ENCODE data around the gene RB1. TPM values are rescaled to one million over a fixed set of nuclear protein-coding genes. Genes with fewer than 3 reads are reported as not detected.

The RB1 gene
- total RNA-seq, 1 donor from 2014 or later = 10.6 TPM

DNA sequence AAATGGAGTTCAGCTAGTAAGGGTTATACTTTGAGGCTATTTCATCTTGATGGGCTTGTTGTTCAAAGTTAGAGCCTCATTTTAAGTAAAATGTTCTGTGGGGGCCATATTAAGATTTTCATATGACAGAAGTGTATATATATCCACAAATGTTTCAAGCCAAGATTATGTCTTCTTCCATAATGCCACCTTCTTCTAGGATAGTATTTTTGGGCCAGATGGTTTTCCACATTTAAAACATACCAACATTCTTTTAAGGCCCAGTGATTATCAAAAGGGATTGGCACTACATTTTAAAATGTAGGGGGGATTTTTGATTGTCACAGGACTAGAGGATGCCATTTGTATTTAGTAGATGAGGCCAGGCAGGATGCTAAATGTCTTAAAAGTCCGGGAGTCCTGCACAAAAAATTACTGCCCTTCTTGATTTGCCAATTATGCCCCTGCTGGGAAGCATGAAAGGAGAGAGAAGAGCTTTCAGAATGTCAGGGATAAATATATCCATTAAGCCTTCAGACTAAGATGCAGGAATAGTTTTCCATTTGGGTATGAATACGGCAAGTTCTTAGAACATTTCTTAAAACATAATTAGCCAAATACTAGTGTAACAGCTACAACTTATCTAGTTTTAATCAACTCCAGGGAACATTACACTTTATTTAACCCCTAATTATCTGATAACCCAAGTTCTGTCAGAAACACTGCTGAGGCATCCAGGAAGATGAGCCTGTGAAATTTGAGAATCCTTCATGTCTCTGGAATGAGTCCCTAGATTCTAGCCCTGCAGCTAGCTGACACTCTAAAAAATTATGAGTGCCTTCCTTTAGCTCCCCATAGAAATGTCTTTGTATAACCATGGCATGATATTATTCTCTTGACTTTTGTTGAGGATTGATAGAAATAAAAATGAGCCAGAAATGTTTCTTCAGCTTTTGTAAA is 36.6 kb upstream of the RB1 start:
- no peak overlapping the region for H3K27ac ChIP-seq
- H3K4me1 ChIP-seq = no peaks in the 10 kb centered on the region
- TF ChIP-seq, protein P1, sequence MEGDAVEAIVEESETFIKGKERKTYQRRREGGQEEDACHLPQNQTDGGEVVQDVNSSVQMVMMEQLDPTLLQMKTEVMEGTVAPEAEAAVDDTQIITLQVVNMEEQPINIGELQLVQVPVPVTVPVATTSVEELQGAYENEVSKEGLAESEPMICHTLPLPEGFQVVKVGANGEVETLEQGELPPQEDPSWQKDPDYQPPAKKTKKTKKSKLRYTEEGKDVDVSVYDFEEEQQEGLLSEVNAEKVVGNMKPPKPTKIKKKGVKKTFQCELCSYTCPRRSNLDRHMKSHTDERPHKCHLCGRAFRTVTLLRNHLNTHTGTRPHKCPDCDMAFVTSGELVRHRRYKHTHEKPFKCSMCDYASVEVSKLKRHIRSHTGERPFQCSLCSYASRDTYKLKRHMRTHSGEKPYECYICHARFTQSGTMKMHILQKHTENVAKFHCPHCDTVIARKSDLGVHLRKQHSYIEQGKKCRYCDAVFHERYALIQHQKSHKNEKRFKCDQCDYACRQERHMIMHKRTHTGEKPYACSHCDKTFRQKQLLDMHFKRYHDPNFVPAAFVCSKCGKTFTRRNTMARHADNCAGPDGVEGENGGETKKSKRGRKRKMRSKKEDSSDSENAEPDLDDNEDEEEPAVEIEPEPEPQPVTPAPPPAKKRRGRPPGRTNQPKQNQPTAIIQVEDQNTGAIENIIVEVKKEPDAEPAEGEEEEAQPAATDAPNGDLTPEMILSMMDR (IDR thresholded peaks at IDR 0.05) = no peak
- intact Hi-C loops (cut with DNase I) = no loop called here
- H3K9me3 ChIP-seq = no peaks in the 10 kb centered on the region
- H3K4me3 ChIP-seq = no peak overlapping the region
- peaks cover 20 to 22% of the 10 kb centered on the region in 2 donors for H3K36me3 ChIP-seq
- no peaks in the 10 kb centered on the region for H3K27me3 ChIP-seq
- DNase-seq (ENCODE audit: low spot score in 2 of 2) = no peak

DNA sequence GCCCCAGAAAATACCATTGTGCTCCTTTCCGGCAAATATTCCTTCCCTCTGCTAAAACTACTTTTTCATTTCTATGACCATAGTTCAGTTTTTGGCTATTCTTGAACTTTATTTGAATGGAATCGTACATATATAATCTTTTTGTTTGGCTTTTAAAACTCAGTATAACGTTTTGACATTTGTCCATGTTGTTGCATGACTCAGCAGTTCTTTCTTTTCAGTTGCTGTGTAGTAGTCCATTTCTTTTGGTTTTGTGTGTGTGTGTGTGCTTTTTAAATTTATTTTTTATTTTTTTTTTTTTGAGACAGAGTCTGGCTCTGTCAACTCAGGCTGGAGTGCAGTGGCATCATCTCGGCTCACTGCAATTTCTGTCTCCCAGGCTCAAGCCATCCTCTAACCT is 35.5 kb upstream of the RB1 start:
- H3K4me3 ChIP-seq = no peak overlapping the region
- H3K9me3 ChIP-seq = no peaks in the 10 kb centered on the region
- intact Hi-C loops (cut with DNase I) = no loop called here
- TF ChIP-seq, protein P1 (IDR thresholded peaks at IDR 0.05) = no peak
- no peak overlapping the region for H3K27ac ChIP-seq
- DNase-seq (ENCODE audit: low spot score in 2 of 2) = no peak
- H3K4me1 ChIP-seq = no peaks in the 10 kb centered on the region
- H3K27me3 ChIP-seq = no peaks in the 10 kb centered on the region
- H3K36me3 ChIP-seq = peaks cover 10 to 13% of the 10 kb centered on the region in 2 donors

DNA sequence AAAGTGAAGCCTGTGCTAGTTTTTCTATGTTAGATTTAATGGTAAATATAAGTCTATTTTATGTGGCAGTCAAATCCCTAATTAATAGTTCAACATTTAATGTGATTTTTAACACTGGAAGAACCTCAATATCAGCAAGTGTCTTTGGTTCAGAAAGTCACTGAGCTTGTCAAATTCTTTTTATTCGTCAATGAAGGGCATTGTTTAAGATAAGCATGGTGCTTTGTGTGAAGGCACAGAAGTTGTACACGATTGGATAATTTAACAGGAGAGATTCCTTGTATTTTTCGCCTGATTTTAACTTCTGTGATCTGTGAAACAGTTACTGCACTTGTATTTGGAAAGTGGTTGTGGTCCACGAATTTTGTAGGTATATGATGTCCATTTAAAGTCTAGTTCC is 30.2 kb upstream of the RB1 start:
- TF ChIP-seq, protein P1 (IDR thresholded peaks at IDR 0.05) = no peak
- no peaks in the 10 kb centered on the region for H3K27me3 ChIP-seq
- no peaks in the 10 kb centered on the region for H3K9me3 ChIP-seq
- H3K36me3 ChIP-seq = no peaks in the 10 kb centered on the region
- H3K4me3 ChIP-seq = no peak overlapping the region
- no peaks in the 10 kb centered on the region for H3K4me1 ChIP-seq
- H3K27ac ChIP-seq = no peak overlapping the region
- DNase-seq (ENCODE audit: low spot score in 2 of 2) = no peak
- intact Hi-C loops (cut with DNase I) = no loop called here

DNA sequence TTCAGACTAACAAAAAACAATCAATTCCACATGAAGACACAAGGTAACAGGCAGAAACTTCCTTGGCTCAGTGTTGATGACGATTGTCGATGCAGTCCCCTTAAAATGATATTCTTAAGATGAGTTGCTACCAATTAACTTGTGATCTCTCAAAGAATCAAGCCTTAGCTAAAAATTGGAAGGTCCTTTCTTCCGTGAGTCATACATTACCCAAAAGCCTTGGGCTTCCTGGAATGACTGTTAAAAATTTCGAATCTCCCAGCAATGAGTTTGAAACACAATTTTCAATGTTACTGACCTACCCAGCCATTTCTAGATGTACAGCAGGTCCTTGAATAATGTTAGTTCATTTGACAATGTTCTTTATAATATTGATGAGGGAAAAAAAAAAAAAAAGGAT is 28.0 kb upstream of the RB1 start:
- intact Hi-C loops (cut with DNase I) = no loop called here
- TF ChIP-seq, protein P1 (IDR thresholded peaks at IDR 0.05) = no peak
- Histone ChIP-seq H3K27me3 (no peaks in the 10 kb centered on the region), H3K36me3 (no peaks in the 10 kb centered on the region), H3K4me1 (no peaks in the 10 kb centered on the region), H3K4me3 (no peak overlapping the region), H3K27ac (no peak overlapping the region), H3K9me3 (no peaks in the 10 kb centered on the region)
- DNase-seq (ENCODE audit: low spot score in 2 of 2) = no peak

DNA sequence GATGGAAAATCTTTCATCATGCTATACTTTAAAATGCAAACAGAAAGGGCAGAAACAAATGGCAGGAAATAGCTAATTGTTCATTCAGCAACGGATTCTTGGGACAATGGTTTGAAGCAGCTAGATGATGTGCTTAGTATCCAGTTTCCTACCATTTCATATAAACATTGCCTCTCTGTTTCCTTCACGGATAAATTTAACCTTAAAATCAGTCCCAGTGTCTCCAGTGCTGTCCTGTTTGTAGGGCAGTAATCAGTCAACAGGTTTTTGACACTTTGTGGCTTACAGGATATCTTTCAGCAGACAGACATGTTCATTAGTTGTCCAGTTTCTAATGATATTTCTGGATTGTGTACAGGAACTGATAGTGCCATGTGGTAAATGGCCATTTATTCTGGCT is 24.7 kb upstream of the RB1 start:
- Histone ChIP-seq H3K4me1 (no peaks in the 10 kb centered on the region), H3K36me3 (no peaks in the 10 kb centered on the region), H3K9me3 (no peaks in the 10 kb centered on the region), H3K4me3 (no peak overlapping the region), H3K27ac (no peak overlapping the region), H3K27me3 (no peaks in the 10 kb centered on the region)
- DNase-seq (ENCODE audit: low spot score in 2 of 2) = no peak
- TF ChIP-seq, protein P1 (IDR thresholded peaks at IDR 0.05) = no peak
- intact Hi-C loops (cut with DNase I) = no loop called here
